Omental fat pad (tissue), 4 donors: Measurements from ENCODE around the gene FOXK1. TPM values are rescaled to one million over a fixed set of nuclear protein-coding genes. Genes with fewer than 3 reads are reported as not detected.

Experiments used
- ATAC-seq: fragments of 150-250 bp; one replicate; pipeline ENCODE4 v1.9.1; 2016; ENCODE audit warnings: mild to moderate bottlenecking, moderate library complexity; ENCODE audit not compliant: low FRiP score
- DNase-seq: peaks from one replicate; pipeline ENCODE4 v3.0.0-alpha.2; 2019; ENCODE audit warnings: low spot score
- CTCF ChIP-seq, 3 donors: fragments of 450-650 bp; IDR thresholded peaks; one replicate each; pipeline ENCODE4 v1.5.1; 2016 to 2017; ENCODE audit warnings: antibody characterized with exemption in 3 of 3, mild to moderate bottlenecking in 3 of 3, moderate library complexity in 2 of 3
- total RNA-seq, 4 donors: library from RNA; depleted of rRNA; stranded (reverse); fragments of >200 nt; gene quantifications; one replicate each; pipeline ENCODE4 v1.1.0, GENCODE V29; 2016

FOXK1 gene
- total RNA-seq, 4 donors from 2014 or later = 10.8 to 35.0 (median 20.4) TPM

GRCh38 chr7:4722308-4722707 is 40.2 kb downstream of the FOXK1 start:
- ATAC-seq (no peak), DNase-seq (no peak)
- no peak for TF ChIP-seq CTCF (IDR thresholded peaks at IDR 0.05)

GRCh38 chr7:4722960-4723630 is 41.0 kb downstream of the FOXK1 start:
- DNase-seq (no peak), ATAC-seq (no peak)
- TF ChIP-seq CTCF (IDR thresholded peaks at IDR 0.05) = no peak

GRCh38 chr7:4724648-4725013 is 42.5 kb downstream of the FOXK1 start:
- ATAC-seq (no peak), DNase-seq (no peak)

GRCh38 chr7:4725014-4725849 is 43.1 kb downstream of the FOXK1 start:
- no peak for TF ChIP-seq CTCF (IDR thresholded peaks at IDR 0.05)
- DNase-seq (no peak), ATAC-seq (peak; percentile 79)

More at GRCh38 chr7:4724648-4725013, 42.5 kb downstream of the FOXK1 start:
- TF ChIP-seq CTCF (IDR thresholded peaks at IDR 0.05) = no peak

- no peak for TF ChIP-seq CTCF (IDR thresholded peaks at IDR 0.05)
- no peak for ATAC-seq
- no peak for DNase-seq
These were observed 43.9 kb downstream of the FOXK1 start for GRCh38 chr7:4725850-4726450.

- DNase-seq = no peak
- no peak for TF ChIP-seq CTCF (IDR thresholded peaks at IDR 0.05)
- ATAC-seq = no peak
These were observed 44.5 kb downstream of the FOXK1 start for GRCh38 chr7:4726566-4726965.
